HL-60/S4 (cell line): Measurements from ENCODE around the gene CKLF.

Experiments used
- in situ Hi-C: fragments of 300-500 bp; cut with MboI; formaldehyde crosslinking; loops from 2 replicates; pipeline ENCODE4 v1.14.3; 2022; ENCODE audit warnings: low sequenced_read_pairs

Gene CKLF

GRCh38 chr16:66541388-66542355 is 10.7 kb upstream of the CKLF start:
- in situ Hi-C loops, result no loop called here

GRCh38 chr16:66542396-66542795 is 10.0 kb upstream of the CKLF start:
- in situ Hi-C loops, result no loop called here

DNA sequence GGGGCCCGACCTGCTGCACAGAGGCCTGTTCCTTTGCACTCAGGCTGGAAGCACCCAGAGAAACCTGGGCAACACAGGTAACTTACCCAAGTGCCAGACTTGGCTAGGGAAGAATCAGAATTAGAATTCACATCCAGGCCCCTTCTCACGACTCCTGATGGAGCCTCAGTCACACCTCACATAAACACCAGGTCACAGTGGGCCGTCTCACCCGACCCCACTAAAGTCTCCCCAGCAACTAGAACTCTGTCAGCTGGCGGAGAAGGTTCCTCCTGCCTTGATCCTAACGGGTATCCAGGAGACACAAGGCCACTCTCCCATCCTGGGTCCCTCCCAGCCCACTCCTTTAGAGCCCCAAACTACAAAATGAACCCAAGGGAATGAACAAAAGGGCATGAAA is 8.8 kb upstream of the CKLF start:
- in situ Hi-C loops, result no loop called here

DNA sequence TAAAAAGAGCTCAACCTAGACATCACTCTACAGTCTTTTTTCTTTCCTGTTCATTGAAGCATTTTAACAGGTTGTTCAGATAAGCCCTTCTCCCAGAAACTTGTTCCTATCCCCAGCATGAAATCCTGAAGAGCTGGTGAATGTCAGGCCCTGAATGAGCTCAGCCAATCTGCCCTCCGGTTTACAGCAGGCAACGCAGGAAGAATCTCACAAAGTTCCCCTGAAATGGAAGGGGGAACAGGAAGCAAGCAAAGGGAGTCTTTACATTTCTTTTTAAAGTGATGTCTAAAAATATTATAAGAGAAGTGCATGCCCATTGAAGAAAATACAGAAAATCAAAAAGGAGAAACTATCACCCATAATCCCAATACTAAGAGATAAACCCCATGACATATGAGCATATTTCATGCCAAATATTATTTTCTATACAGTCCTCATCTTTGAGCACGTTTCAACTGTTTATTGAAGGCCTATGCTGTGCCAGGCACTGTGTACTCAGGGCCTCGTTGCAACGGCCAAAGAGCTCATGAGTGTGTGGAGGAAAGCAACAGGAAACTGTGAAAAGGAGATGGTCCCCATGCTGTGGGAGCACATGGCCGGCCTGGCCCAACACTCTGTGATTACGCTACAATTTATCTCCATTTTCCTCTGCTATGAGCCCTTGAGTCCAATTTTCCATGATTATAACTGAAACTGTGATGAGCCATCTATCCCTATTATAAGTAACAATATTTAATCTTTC is 8.2 kb upstream of the CKLF start:
- in situ Hi-C loops, result no loop called here

DNA sequence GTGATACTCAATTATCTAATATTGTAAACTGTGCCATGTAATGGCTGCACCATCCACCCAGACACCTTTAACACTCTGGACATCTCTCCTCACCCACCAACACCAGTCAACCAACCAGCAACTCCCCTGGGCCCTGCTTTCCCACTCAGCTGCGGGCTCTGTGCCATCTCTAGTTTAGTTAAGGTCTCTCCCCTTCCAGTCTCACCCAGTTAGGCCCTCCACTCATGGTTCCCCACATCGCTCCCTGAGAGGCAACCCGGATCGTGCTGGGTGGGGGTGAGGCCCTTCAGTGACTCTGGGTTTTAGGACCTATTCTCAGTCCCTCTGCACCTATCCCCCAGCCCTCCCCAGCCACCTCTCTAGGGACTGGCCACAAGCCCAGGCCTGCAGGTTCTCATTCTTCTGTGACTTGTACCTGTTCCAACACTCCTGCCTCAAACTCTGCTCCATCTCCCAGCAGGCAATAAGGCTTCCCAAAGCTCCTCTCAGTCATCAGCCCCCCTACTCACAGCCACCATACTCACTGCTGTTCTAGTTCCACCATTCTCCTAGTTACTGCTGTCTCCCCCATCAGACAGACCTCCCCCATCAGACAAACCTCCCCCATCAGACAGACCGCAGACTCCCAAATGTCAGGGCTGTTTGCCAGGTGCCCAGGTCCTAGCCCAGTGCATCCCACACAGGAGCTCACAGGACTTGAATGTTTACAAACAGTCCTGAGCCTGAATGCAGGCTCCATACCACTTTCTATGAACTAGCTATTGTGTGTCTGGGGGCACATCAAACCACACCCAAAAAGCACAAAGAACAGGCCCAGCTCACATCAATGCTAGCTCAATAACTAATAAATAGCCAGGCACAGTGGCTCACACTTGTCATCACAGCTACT is 5.0 kb upstream of the CKLF start:
- in situ Hi-C loops, result no loop called here

GRCh38 chr16:66548068-66548467 is 4.3 kb upstream of the CKLF start:
- in situ Hi-C loops, result no loop called here

DNA sequence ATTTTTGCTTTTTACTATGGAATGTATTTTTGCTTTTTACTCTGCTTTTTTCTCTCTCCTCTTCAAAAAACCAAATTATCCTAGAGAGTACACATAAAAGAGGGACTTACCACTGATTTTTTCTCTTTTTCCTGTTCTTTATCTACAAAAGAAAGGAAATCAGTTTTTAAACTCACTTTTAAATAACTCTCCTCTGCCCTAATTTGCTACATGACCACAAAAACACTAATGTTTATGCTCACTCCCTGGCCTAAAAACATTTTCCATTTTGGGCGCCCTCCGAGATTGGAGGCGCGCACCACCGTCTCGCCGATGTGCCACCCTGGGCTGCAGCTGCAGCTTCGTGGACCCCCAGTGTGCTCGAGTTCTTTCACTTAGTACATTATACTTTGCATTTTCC is 3.5 kb upstream of the CKLF start:
- in situ Hi-C loops, result no loop called here

- in situ Hi-C loops, result no loop called here
Observed at GRCh38 chr16:66549284-66550131, 2.9 kb upstream of the CKLF start, which contains the start of gene TK2. TSS of gene TK2 (minus strand) at chr16:66550122. CDS start at chr16:66550061, 61 bp downstream.

GRCh38 chr16:66551348-66551759 is 1.0 kb upstream of the CKLF start:
- in situ Hi-C loops, result no loop called here

DNA sequence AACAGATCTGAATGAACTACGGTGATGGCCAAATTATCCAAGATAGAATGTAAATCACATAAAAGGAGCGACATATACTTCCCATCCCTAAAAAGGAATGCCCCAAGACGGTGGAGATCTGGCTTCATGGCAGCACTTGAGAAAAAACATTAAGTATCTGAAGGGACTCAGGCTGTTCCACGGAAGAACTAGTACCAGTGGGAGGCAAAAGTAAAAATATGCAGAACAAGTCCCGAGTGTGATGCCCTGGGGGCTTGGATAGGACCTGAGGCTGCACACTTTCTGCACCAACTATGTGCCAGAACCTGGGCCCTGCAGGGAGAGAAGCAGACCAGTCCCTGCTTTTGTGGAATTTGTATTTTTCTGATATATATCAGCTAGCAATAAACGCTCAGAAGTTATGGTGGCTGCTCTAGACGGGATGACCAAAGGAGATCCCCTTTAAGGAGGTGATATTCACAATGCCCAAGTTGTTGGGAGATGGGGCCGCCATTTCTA is 539 bp upstream of the CKLF start:
- in situ Hi-C loops, result no loop called here

GRCh38 chr16:66553223-66553622 is 847 bp downstream of the CKLF start:
- in situ Hi-C loops, result no loop called here

DNA sequence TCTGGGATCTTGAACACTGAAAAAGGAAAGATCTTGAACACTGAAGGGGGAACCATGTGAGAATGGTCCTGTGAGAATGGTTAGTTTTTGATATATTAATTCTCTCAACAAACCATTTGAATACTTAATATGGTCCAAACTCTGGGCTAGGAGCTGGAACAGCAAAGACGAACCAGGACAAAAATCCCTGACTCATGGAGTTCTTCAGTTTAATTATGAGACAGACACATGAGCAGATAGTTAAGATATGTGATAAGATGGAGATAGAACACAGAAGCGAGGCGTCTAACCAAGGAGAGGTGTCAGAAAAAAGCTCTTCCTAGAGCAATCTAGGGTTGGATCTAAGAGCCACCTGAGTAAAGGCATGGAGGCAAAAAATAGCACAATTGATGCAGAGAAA is 1.6 kb downstream of the CKLF start:
- in situ Hi-C loops, result no loop called here

- in situ Hi-C loops, result no loop called here
Observed at GRCh38 chr16:66554495-66554894, 2.1 kb downstream of the CKLF start.

- in situ Hi-C loops, result no loop called here
Observed at GRCh38 chr16:66560107-66560506, 7.7 kb downstream of the CKLF start.

DNA sequence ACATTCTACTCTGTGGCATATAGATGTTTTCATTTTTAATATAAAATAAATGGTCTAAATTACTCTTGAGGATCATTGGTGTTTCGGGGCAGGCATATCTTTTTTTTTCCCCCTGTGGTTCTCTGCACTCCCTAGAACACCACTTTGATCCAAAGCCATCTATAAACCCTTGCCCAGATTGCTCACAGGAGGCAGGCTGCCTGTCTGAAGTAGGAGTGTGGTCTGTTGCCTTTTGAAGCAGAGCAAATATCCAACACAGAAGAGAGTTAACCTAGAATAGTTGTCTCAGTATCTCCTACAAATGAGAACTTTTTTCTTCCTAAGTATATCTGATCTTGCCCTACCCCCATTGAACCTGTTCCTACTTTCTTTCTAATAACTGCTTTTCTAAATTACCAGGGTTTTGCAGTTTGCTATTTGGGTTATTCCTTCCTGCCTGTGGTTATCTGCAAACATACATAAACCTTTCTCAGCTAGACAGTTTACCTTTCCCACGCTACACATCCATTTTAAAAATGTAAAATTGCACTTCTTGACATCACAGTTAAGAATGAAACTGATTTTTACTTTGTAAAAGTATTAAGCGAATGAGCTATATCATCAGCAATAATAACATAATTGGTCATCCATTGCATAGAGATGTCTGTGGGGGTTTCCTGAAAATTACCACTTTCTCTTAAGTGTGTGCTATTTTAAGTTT is 9.2 kb downstream of the CKLF start:
- in situ Hi-C loops, result no loop called here

GRCh38 chr16:66562409-66562808 is 10.0 kb downstream of the CKLF start:
- in situ Hi-C loops, result no loop called here

DNA sequence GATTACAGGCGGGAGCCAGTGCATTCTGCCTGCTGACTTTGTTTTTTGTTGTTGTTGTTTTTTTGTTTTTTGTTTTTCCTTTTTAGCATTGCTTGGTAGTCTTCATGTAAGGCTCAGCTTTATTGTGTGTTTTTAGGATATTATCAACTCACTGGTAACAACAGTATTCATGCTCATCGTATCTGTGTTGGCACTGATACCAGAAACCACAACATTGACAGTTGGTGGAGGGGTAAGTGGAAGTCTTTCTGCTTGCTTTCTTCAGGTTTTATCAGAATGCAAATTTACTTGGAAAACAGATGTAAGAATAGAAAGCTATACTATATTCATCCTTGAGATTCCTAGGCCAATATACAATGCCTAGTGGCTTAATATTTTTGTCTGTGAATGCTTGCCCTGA is 10.6 kb downstream of the CKLF start:
- in situ Hi-C loops, result no loop called here

DNA sequence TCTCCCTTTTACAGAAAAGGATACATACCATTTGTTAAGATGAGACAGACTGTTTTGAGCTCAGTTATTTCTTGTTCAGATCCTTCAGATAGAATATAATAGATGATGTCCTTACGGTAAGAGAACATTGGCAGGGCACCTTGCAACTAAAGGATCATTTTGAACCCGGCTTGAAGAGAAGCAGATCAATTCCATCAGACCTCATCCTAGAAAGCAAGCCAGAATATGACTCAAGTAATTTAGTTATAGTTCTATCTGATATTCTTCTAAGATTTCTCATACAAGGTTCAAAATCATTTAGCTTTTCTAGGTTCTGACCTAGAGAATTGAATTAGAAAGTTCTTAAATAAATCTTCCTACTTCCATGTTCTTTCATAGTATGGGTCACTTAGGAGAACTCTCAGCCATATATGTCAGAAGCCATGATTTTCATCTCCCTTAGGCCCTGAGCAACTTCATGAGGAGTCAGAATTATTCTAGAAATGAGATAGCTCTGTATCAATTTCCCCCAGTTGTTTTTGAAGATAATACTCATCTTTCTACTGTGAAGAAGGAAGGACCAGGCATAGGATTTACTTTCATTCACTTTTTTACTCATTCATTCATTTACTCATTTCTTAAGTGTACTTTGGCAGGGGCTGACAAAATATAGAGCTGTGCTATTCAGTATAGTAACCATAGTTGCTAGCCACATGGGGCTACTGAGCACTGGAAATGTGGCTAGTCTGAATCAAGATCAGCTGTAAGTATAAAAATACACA is 11.4 kb downstream of the CKLF start:
- in situ Hi-C loops, result no loop called here
